Keratinocyte (primary cell): ENCODE data around the gene TMEM86A. TPM values are rescaled to one million over a fixed set of nuclear protein-coding genes. Genes with fewer than 3 reads are reported as not detected.

Experiments
- DNase-seq: peaks from one replicate; pipeline ENCODE4 v3.0.0-alpha.2; 2011; ENCODE audit warnings: low read depth, missing footprints, low spot score
- FAIRE-seq: peaks from 2 replicates; lab custom pipeline; 2011; peaks lifted over from hg19 to GRCh38; lab: Jason Lieb, UNC
- H2AFZ ChIP-seq: 2 replicates; pipeline ENCODE4 v1.6.0; 2012; ENCODE audit warnings: low read length, control low read depth, inconsistent platforms; ENCODE audit not compliant: control insufficient read depth
- H3K27ac ChIP-seq: 2 replicates; pipeline ENCODE4 v1.5.1; 2011; ENCODE audit warnings: low read length; ENCODE audit not compliant: control insufficient read depth, insufficient read depth
- H3K27me3 ChIP-seq: 3 replicates; pipeline ENCODE4 v1.6.0; 2011; ENCODE audit warnings: low read length; ENCODE audit not compliant: control insufficient read depth, insufficient read depth; ENCODE audit errors: extremely low read depth
- H3K36me3 ChIP-seq, 2 experiments: 2 replicates in 1 of 2; 3 replicates in 1 of 2; pipeline ENCODE4 v1.5.1; 2011; ENCODE audit warnings: low read length in 2 of 2, mild to moderate bottlenecking in 1 of 2; ENCODE audit not compliant: control insufficient read depth in 2 of 2, insufficient read depth in 2 of 2; ENCODE audit errors: extremely low read depth in 1 of 2
- H3K4me1 ChIP-seq: 3 replicates; pipeline ENCODE4 v1.5.1; 2011; ENCODE audit warnings: low read length; ENCODE audit not compliant: control insufficient read depth, insufficient read depth; ENCODE audit errors: extremely low read depth
- H3K4me2 ChIP-seq: 3 replicates; pipeline ENCODE4 v1.6.0; 2011; ENCODE audit warnings: low read depth, low read length; ENCODE audit not compliant: control insufficient read depth, insufficient read depth; ENCODE audit errors: extremely low read depth
- H3K4me3 ChIP-seq, 3 experiments: fragments of 200-600 bp in 1 of 3; sonication (generic) in 1 of 3; 2 replicates in 2 of 3; 3 replicates in 1 of 3; pipeline ENCODE4 v1.5.1; 2011 to 2016; ENCODE audit warnings: low read length in 3 of 3, mild to moderate bottlenecking in 3 of 3, control low read depth in 2 of 3, inconsistent platforms in 1 of 3, low read depth in 1 of 3, mixed read lengths in 1 of 3, mixed run types in 1 of 3, moderate library complexity in 1 of 3; ENCODE audit not compliant: control insufficient read depth in 2 of 3, insufficient read depth in 2 of 3; ENCODE audit errors: extremely low read depth in 1 of 3
- H3K79me2 ChIP-seq: 2 replicates; pipeline ENCODE4 v1.6.0; 2012; ENCODE audit warnings: low read length; ENCODE audit not compliant: control insufficient read depth, insufficient read depth
- H3K9ac ChIP-seq: 3 replicates; pipeline ENCODE4 v1.6.0; 2011; ENCODE audit warnings: low read length; ENCODE audit not compliant: control insufficient read depth, insufficient read depth; ENCODE audit errors: extremely low read depth
- H3K9me1 ChIP-seq: 3 replicates; pipeline ENCODE4 v1.6.0; 2011; ENCODE audit warnings: low read length; ENCODE audit not compliant: control insufficient read depth, insufficient read depth; ENCODE audit errors: extremely low read depth
- H3K9me3 ChIP-seq: 2 replicates; pipeline ENCODE4 v1.5.1; 2012; ENCODE audit warnings: low read depth, low read length; ENCODE audit not compliant: control insufficient read depth
- H4K20me1 ChIP-seq: 3 replicates; pipeline ENCODE4 v1.6.0; 2011; ENCODE audit warnings: low read length; ENCODE audit not compliant: control insufficient read depth, insufficient read depth; ENCODE audit errors: extremely low read depth
- EZH2 ChIP-seq: IDR thresholded peaks from one replicate; pipeline ENCODE4 v1.6.1; 2012; ENCODE audit warnings: inconsistent platforms, mild to moderate bottlenecking, low read length, moderate library complexity
- dilution Hi-C: fragments of 300-500 bp; cut with MboI; formaldehyde crosslinking; loops from one replicate; pipeline ENCODE4 v1.7.0; 2020; ENCODE audit warnings: low sequenced_read_pairs; ENCODE audit not compliant: extremely low pct_ligation_motif_present
- polyA plus RNA-seq, 5 experiments: library from polyadenylated mRNA; depleted of rRNA in 3 of 5; stranded (reverse) in 3 of 5; stranded (forward) in 1 of 5; unstranded in 1 of 5; fragments of >200 nt; gene quantifications; 1 replicate in 1 of 5; 2 replicates in 3 of 5; 3 replicates in 1 of 5; pipeline versions ENCODE4 v1.2.1 to v1.2.3, GENCODE V29; 2011 to 2012; ENCODE audit warnings: missing spikeins in 2 of 5, low read depth in 1 of 5, low replicate concordance in 1 of 5
- TF ChIP-seq, protein P1 (sequence below), 3 experiments: IDR thresholded peaks in 1 of 3; conservative IDR thresholded peaks in 1 of 3; optimal IDR thresholded peaks in 1 of 3; 2 replicates in 2 of 3; 3 replicates in 1 of 3; pipeline versions ENCODE3 to v1.5.1; 2011; ENCODE audit warnings: low read length in 3 of 3, mild to moderate bottlenecking in 3 of 3, moderate library complexity in 2 of 3, control low read depth in 1 of 3, inconsistent platforms in 1 of 3; ENCODE audit not compliant: insufficient read depth in 2 of 3; ENCODE audit errors: extremely low read depth in 1 of 3

Gene TMEM86A
- polyA plus RNA-seq, 1 donor (not counting 4 experiments of a cell fraction or from before 2014, with no cell fraction given), result 2.5 TPM

DNA sequence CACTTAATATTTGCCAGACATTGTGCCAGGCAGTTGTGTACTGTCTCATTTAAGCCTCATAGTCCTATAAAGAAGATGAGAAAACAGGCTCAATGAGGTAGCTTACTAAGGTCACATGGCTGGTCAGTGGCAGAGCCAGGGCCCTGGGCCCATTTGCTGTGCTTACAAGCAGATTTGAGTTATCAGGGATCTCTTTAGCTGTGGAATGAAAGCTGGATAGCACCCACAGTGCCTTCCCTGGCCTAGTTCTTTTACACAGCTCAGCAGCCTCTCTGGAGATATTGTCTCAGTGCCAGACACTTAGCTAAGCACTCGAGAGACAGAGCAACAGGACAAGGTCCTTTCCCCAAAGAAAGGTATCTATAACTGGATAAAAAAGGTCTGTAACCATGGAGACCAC is 6.1 kb downstream of the TMEM86A start:
- no peak for TF ChIP-seq EZH2
- TF ChIP-seq, protein P1, sequence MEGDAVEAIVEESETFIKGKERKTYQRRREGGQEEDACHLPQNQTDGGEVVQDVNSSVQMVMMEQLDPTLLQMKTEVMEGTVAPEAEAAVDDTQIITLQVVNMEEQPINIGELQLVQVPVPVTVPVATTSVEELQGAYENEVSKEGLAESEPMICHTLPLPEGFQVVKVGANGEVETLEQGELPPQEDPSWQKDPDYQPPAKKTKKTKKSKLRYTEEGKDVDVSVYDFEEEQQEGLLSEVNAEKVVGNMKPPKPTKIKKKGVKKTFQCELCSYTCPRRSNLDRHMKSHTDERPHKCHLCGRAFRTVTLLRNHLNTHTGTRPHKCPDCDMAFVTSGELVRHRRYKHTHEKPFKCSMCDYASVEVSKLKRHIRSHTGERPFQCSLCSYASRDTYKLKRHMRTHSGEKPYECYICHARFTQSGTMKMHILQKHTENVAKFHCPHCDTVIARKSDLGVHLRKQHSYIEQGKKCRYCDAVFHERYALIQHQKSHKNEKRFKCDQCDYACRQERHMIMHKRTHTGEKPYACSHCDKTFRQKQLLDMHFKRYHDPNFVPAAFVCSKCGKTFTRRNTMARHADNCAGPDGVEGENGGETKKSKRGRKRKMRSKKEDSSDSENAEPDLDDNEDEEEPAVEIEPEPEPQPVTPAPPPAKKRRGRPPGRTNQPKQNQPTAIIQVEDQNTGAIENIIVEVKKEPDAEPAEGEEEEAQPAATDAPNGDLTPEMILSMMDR (optimal IDR thresholded peaks at IDR 0.05 in 1 of 3, IDR thresholded peaks at IDR 0.05 in 1 of 3, conservative IDR thresholded peaks at IDR 0.05 in 1 of 3; ENCODE audit: extremely low read depth in 1 of 3, insufficient read depth in 2 of 3, low read length in 3 of 3), result no peak
- Histone ChIP-seq H2AFZ (no peak overlapping the region), H3K27ac (no peak overlapping the region), H3K27me3 (peaks cover 25% of the 10 kb centered on the region), H3K79me2 (no peaks in the 10 kb centered on the region), H3K4me2 (no peak overlapping the region), H3K9me1 (no peaks in the 10 kb centered on the region), H3K9ac (no peak overlapping the region), H3K4me3 (no peak overlapping the region), H3K9me3 (no peaks in the 10 kb centered on the region), H3K36me3 (peaks cover 0 to 5% of the 10 kb centered on the region in 2 experiments), H3K4me1 (peaks cover 13% of the 10 kb centered on the region), H4K20me1 (no peaks in the 10 kb centered on the region)
- FAIRE-seq (no peak), DNase-seq (no peak)
- dilution Hi-C loops, result no loop called here

DNA sequence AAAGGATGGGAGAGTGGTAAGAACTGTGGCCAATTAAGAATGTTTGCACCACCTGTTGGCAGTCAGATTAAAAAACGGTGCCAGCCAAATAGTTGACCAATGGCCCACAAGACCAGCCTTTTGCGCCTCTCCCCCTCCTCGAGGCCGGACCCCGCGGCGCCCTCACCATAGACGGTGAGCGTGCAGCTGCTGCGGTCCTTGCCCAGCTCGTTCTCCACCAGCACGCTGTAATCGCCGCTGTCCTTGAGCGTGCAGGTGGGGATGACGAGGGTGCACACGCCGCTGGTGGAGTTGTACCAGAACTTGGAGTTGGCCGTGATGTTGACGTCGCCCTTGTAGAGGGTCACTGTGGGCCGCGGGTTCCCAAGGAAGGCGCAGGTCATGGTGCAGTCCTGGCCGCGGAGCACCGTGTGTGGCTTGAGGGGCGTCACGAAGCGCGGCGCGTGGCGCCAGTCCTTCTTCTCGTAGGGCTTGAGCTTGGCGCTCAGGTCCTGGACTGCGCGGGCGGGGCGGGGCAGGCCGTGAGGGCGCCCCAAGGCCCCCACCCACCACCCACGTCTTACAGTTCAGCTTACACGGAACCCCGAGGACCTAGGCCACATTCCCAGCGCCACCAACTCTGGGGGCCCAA is 7.2 kb downstream of the TMEM86A start:
- no peaks in the 10 kb centered on the region for H3K79me2 ChIP-seq
- no peak overlapping the region for H3K27ac ChIP-seq
- H3K4me2 ChIP-seq, result peak overlapping the region; percentile 72
- H3K27me3 ChIP-seq, result peaks cover 25% of the 10 kb centered on the region
- dilution Hi-C loops, result no loop called here
- peak overlapping the region; percentile 24 for H3K9ac ChIP-seq
- DNase-seq (no peak), FAIRE-seq (no peak)
- peaks cover 0 to 5% of the 10 kb centered on the region in 2 experiments for H3K36me3 ChIP-seq
- no peaks in the 10 kb centered on the region for H4K20me1 ChIP-seq
- H3K4me3 ChIP-seq, result peak overlapping the region in 2 of 3 experiments; percentile 29 to 55
- peak; percentile 48 for TF ChIP-seq EZH2
- TF ChIP-seq, protein P1 (optimal IDR thresholded peaks at IDR 0.05 in 1 of 3, IDR thresholded peaks at IDR 0.05 in 1 of 3, conservative IDR thresholded peaks at IDR 0.05 in 1 of 3; ENCODE audit: extremely low read depth in 1 of 3, insufficient read depth in 2 of 3, low read length in 3 of 3), result no peak
- peak overlapping the region; percentile 52 for H2AFZ ChIP-seq
- H3K9me1 ChIP-seq, result no peaks in the 10 kb centered on the region
- no peaks in the 10 kb centered on the region for H3K9me3 ChIP-seq
- peaks cover 6% of the 10 kb centered on the region for H3K4me1 ChIP-seq
